Measurements from ENCODE around the gene LGR4. TPM values are rescaled to one million over a fixed set of nuclear protein-coding genes. Genes with fewer than 3 reads are reported as not detected.

The LGR4 gene
- total and polyA plus RNA-seq, 2 of the 13 experiments (the other 11 are each of a cell fraction or from before 2014, with no cell fraction given) = 42.1 to 68.7 TPM

DNA sequence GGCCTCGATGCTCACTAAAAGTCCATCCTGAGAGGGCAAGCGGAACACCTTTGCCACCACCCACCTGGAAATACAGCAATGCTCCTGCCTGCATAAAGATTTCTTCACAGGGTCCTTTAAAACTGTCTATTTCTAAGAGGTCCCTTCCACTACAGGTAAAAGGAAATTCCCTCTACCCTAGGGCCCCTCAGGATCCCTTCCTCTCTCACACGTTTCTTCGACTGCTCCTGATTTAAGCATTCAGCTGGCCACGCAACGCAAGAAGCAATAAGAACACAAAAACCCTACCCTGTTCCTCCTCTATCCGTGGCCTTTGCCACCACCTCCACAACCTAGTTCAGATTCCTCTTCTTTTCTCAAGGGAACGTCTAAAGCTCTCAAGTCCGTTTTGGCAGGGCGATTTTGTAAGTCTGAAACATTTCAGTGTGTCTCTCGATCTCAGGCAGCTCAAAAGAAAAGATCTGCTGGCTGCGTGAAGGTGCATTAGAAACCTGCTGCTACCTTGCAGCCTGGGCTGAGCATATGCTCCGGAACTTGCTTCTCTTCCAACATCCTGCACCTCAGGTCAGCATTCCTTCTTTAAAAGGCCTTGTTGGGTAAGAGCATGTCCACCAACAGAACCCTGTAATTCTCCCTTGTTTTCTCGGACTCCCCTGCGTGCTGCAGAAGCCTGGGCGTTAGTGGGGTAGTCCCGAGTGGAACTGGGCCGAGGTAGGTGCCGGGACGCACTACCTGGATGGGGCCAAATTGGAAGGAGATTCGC is 1.6 kb downstream of the LGR4 start (continued):
- TF ChIP-seq SMAD1 (CRISPR knock-in tag; IDR thresholded peaks at IDR 0.05; ENCODE audit: borderline replicate concordance, low read depth) = 0 out of 2 replicates have a peak, but pooled peaks have one; percentile 57
- TF ChIP-seq ZNF354B (CRISPR knock-in tag; IDR thresholded peaks at IDR 0.05) = no peak
- TF ChIP-seq JUN (CRISPR knock-in tag; IDR thresholded peaks at IDR 0.05) = no peak
- no peak for TF ChIP-seq EHMT2 (IDR thresholded peaks at IDR 0.05; ENCODE audit: borderline replicate concordance, low read depth, low read length)
- no peak for TF ChIP-seq TOPORS (CRISPR knock-in tag; IDR thresholded peaks at IDR 0.05)
- TF ChIP-seq TBX2 (CRISPR knock-in tag; IDR thresholded peaks at IDR 0.05; ENCODE audit: borderline replicate concordance) = peak; percentile 25; the same call in 1 of the 2 replicates
- TF ChIP-seq CSRNP1 (CRISPR knock-in tag; IDR thresholded peaks at IDR 0.05) = no peak
- no peak for TF ChIP-seq HDAC6 (IDR thresholded peaks at IDR 0.05; ENCODE audit: low read depth, low read length)
- TF ChIP-seq ZNF720 (CRISPR knock-in tag; IDR thresholded peaks at IDR 0.05) = no peak
- no peak for TF ChIP-seq ZNF891 (CRISPR knock-in tag; IDR thresholded peaks at IDR 0.05)
- TF ChIP-seq ZFYVE20 (CRISPR knock-in tag; IDR thresholded peaks at IDR 0.05; ENCODE audit: borderline replicate concordance, low read depth) = no peak
- no peak for TF ChIP-seq PCBP1 (IDR thresholded peaks at IDR 0.05; ENCODE audit: borderline replicate concordance, low read depth, low read length)
- TF ChIP-seq ZNF34 (CRISPR knock-in tag; IDR thresholded peaks at IDR 0.05; ENCODE audit: borderline replicate concordance) = no peak
- TF ChIP-seq, protein P1, sequence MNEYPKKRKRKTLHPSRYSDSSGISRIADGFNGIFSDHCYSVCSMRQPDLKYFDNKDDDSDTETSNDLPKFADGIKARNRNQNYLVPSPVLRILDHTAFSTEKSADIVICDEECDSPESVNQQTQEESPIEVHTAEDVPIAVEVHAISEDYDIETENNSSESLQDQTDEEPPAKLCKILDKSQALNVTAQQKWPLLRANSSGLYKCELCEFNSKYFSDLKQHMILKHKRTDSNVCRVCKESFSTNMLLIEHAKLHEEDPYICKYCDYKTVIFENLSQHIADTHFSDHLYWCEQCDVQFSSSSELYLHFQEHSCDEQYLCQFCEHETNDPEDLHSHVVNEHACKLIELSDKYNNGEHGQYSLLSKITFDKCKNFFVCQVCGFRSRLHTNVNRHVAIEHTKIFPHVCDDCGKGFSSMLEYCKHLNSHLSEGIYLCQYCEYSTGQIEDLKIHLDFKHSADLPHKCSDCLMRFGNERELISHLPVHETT (CRISPR knock-in tag; conservative IDR thresholded peaks at IDR 0.05) = no peak
- no peak for TF ChIP-seq SMAD9 (CRISPR knock-in tag; IDR thresholded peaks at IDR 0.05)
- TF ChIP-seq ZMYM2 (CRISPR knock-in tag; IDR thresholded peaks at IDR 0.05) = no peak
- no peak for TF ChIP-seq CHD4 (IDR thresholded peaks at IDR 0.05; ENCODE audit: borderline replicate concordance, low read length)
- no peak; the same call in 1 of the 2 replicates for TF ChIP-seq SALL1 (CRISPR knock-in tag; IDR thresholded peaks at IDR 0.05)
- TF ChIP-seq ZSCAN21 (CRISPR knock-in tag; IDR thresholded peaks at IDR 0.05; ENCODE audit: borderline replicate concordance) = no peak
- TF ChIP-seq MTF2 (CRISPR knock-in tag; IDR thresholded peaks at IDR 0.05; ENCODE audit: borderline replicate concordance) = 0 out of 2 replicates have a peak, but pooled peaks have one; percentile 48
- TF ChIP-seq TFAP4 (IDR thresholded peaks at IDR 0.05; ENCODE audit: borderline replicate concordance, low read depth) = no peak
- no peak for TF ChIP-seq NFE2L2 (IDR thresholded peaks at IDR 0.05; ENCODE audit: low read length)
- TF ChIP-seq NONO (IDR thresholded peaks at IDR 0.05) = no peak
- TF ChIP-seq NONO (CRISPR knock-in tag; conservative IDR thresholded peaks at IDR 0.05) = no peak
- TF ChIP-seq, protein P2, sequence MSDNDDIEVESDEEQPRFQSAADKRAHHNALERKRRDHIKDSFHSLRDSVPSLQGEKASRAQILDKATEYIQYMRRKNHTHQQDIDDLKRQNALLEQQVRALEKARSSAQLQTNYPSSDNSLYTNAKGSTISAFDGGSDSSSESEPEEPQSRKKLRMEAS (IDR thresholded peaks at IDR 0.05) = peak; percentile 8; the same call in 1 of the 2 replicates

Measured in HepG2 (cell line).